Mesendoderm (in vitro differentiated cells): ENCODE results near the gene ANXA9.
A peak's percentile ranks its signal among the peaks of the same experiment; 100 is the strongest.

ENCODE experiments used
- DNase-seq: peaks from one replicate; pipeline ENCODE4 v3.0.0; 2013
- H2AK5ac ChIP-seq: 2 replicates; pipeline ENCODE4 v1.6.1; 2013; ENCODE audit warnings: low read length, inconsistent platforms
- H2BK120ac ChIP-seq: 2 replicates; pipeline ENCODE4 v1.6.1; 2013; ENCODE audit warnings: low read depth, mild to moderate bottlenecking, low read length, moderate library complexity, mixed read lengths
- H2BK15ac ChIP-seq: replicated peaks from 2 replicates; pipeline ENCODE4 v1.6.1; 2013; ENCODE audit warnings: low read depth, mild to moderate bottlenecking, moderate library complexity
- H2BK5ac ChIP-seq: 2 replicates; pipeline ENCODE4 v1.6.1; 2013; ENCODE audit warnings: low read length, inconsistent platforms
- H3K18ac ChIP-seq: 2 replicates; pipeline ENCODE4 v1.6.1; 2013; ENCODE audit warnings: mild to moderate bottlenecking, low read length, mixed read lengths
- H3K23ac ChIP-seq: one replicate; pipeline ENCODE4 v1.6.1; 2013; ENCODE audit warnings: low read length
- H3K27ac ChIP-seq: 2 replicates; pipeline ENCODE4 v1.5.1; 2013; ENCODE audit warnings: low read depth, mild to moderate bottlenecking, inconsistent platforms, low read length, moderate library complexity
- H3K27me3 ChIP-seq: 2 replicates; pipeline ENCODE4 v1.6.1; 2013; ENCODE audit warnings: low read length, control low read depth, mild to moderate bottlenecking, inconsistent platforms; ENCODE audit not compliant: insufficient read depth, poor library complexity
- H3K36me3 ChIP-seq: 2 replicates; pipeline ENCODE4 v1.6.1; 2013; ENCODE audit warnings: low read length, inconsistent platforms; ENCODE audit not compliant: control insufficient read depth, insufficient read depth
- H3K4ac ChIP-seq: one replicate; pipeline ENCODE4 v1.6.1; 2013; ENCODE audit warnings: low read depth, mild to moderate bottlenecking, low read length, moderate library complexity
- H3K4me1 ChIP-seq: 2 replicates; pipeline ENCODE4 v1.6.1; 2013; ENCODE audit warnings: low read depth, low read length, inconsistent platforms; ENCODE audit not compliant: control insufficient read depth
- H3K4me2 ChIP-seq: 2 replicates; pipeline ENCODE4 v1.6.1; 2013; ENCODE audit warnings: low read length
- H3K4me3 ChIP-seq: 2 replicates; pipeline ENCODE4 v1.5.1; 2013; ENCODE audit warnings: mild to moderate bottlenecking, low read length
- H3K56ac ChIP-seq: one replicate; pipeline ENCODE4 v1.6.1; 2013; ENCODE audit warnings: low read length
- H3K79me1 ChIP-seq: 2 replicates; pipeline ENCODE4 v1.6.1; 2013; ENCODE audit warnings: low read length, inconsistent platforms
- H3K79me2 ChIP-seq: 2 replicates; pipeline ENCODE4 v1.6.1; 2013; ENCODE audit warnings: mild to moderate bottlenecking, low read length; ENCODE audit not compliant: control insufficient read depth, insufficient read depth
- H3K9ac ChIP-seq: 2 replicates; pipeline ENCODE4 v1.6.1; 2013; ENCODE audit warnings: low read length, inconsistent platforms
- H4K5ac ChIP-seq: one replicate; pipeline ENCODE4 v1.6.1; 2013; ENCODE audit warnings: low read length
- H4K8ac ChIP-seq: one replicate; pipeline ENCODE4 v1.6.1; 2013; ENCODE audit warnings: low read depth, mild to moderate bottlenecking, control low read depth, low read length, moderate library complexity
- WGBS: extraction: QIAGEN DNeasy Blood & Tissue Kit; methylation state at CpG from one replicate; pipeline ENCODE4 v1.1.7; 2013; ENCODE audit warnings: low lambda C conversion rate, missing lambda C conversion rate; ENCODE audit not compliant: insufficient coverage; ENCODE audit errors: extremely low coverage; 5-methylcytosine and 5-hydroxymethylcytosine counted together

The ANXA9 gene

DNA sequence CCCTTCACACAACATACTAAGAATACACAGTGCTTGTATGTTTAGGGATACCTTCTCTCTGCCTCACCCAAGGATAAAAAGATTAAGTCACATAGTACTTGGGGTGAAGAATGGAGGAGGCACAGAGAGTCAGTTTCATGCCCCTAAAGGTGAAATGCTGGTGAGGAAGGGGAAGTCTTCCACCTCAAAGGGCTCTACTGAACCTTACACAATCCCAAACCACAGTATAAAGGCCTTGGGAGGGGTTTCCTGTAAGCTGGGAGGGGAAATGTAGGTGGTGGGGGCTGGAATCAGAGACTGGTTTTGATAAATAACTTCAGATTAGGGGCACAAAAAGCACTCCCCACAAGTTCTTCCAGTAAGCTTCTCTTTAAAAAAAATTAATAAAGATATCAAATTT lies 21.1 kb downstream of the ANXA9 start:
- no peak overlapping the region for H4K5ac ChIP-seq
- no peak overlapping the region for H3K56ac ChIP-seq
- H2BK5ac ChIP-seq, result no peak overlapping the region
- H3K79me1 ChIP-seq, result no peaks in the 10 kb centered on the region
- H3K4ac ChIP-seq, result no peak overlapping the region
- H3K27me3 ChIP-seq, result no peaks in the 10 kb centered on the region
- H3K27ac ChIP-seq, result no peak overlapping the region
- peaks cover 7% of the 10 kb centered on the region for H3K4me1 ChIP-seq
- H3K36me3 ChIP-seq, result no peaks in the 10 kb centered on the region
- H2BK120ac ChIP-seq, result no peak overlapping the region
- no peak for DNase-seq
- H3K4me3 ChIP-seq, result no peak overlapping the region
- no peak overlapping the region for H2AK5ac ChIP-seq
- no peak overlapping the region for H3K23ac ChIP-seq
- no peaks in the 10 kb centered on the region for H3K79me2 ChIP-seq
- no peak overlapping the region for H2BK15ac ChIP-seq
- H4K8ac ChIP-seq, result no peak overlapping the region
- H3K18ac ChIP-seq, result no peak overlapping the region
- H3K4me2 ChIP-seq, result no peak overlapping the region
- H3K9ac ChIP-seq, result no peak overlapping the region

DNA sequence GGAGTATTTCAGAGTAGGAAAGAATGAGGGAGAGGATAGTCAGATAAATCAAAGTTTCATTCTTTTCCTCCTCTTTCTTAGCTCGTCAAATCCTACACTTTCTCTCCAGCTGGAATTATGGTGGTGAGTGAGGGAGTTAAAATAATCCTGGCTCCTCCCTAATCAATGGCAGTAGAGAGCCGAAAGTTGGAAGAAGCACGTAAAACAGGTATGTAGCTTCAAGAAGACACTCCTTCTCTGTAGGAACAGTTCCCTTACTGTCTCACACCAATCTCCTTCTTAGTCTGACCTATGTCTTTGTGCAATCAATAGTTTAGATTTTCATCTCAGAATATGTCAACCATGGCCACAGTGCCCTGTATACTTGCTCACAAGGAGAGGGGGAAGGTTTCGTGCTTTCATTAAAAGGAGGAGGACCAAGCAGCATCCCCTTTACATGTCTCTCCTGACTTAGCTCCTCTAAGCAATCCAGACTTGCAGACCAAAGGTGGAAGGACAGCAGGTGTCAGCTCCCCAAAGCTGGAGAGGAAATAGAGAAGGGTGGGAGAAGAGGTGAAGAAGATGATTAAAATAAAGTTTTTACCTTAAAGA lies 23.7 kb downstream of the ANXA9 start:
- Histone ChIP-seq H3K4me1 (peaks cover 7% of the 10 kb centered on the region), H3K56ac (peak overlapping the region; percentile 87), H2BK5ac (no peak overlapping the region), H4K5ac (peak overlapping the region; percentile 39), H3K23ac (no peak overlapping the region), H3K27ac (no peak overlapping the region), H2BK120ac (no peak overlapping the region), H3K27me3 (no peaks in the 10 kb centered on the region), H3K9ac (peak overlapping the region; percentile 69), H3K4me3 (no peak overlapping the region), H2BK15ac (no peak overlapping the region), H4K8ac (no peak overlapping the region), H3K18ac (no peak overlapping the region), H3K79me1 (peaks cover 2% of the 10 kb centered on the region), H3K79me2 (no peaks in the 10 kb centered on the region), H3K36me3 (no peaks in the 10 kb centered on the region), H3K4me2 (peak overlapping the region; percentile 68), H2AK5ac (no peak overlapping the region), H3K4ac (no peak overlapping the region)
- WGBS, result no CpG with 5 or more reads among the region's 4 CpGs
- no peak for DNase-seq

DNA sequence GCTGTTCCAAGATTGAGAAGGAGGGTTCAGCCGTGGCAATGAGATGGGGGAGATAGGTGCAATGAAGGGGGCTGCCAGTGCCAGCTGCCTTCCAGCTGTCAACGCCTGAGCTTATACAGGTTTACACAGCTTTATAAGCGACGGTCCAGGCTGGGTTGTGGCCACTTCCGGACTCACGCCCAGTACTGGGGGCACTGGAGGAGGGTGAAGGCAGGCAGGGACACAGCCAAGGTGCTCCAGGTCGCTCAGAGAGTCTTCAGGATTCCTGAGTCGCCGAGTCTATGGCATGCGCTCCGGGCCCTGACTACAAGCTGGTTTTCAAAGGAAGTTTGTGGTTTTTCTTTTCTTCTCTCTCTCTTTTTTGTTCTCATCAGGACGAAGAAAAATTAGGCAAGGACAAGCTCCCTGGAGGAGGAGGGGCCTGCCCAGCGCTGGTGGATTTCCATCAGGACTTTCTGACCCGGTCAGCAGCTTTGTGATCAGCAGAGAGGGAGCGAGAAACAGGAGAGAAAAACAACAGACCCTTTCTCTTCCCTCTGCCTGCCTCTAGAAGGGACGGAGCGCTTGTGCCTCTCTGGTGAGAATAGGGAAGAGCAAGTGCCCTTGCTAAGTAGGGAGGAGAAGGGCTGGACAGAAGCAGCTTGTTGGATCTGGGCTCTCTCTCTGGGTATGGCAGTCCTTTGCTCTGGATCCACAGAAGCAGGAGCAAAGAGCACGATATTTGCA lies 24.4 kb downstream of the ANXA9 start, which contains the start of gene MINDY1:
TSS of gene MINDY1 (minus strand) at position 576 of the 726 bp plus-strand sequence. CDS start 4,285 bp downstream, outside the sequence.
- no CpG with 5 or more reads among the region's 18 CpGs for WGBS

DNA sequence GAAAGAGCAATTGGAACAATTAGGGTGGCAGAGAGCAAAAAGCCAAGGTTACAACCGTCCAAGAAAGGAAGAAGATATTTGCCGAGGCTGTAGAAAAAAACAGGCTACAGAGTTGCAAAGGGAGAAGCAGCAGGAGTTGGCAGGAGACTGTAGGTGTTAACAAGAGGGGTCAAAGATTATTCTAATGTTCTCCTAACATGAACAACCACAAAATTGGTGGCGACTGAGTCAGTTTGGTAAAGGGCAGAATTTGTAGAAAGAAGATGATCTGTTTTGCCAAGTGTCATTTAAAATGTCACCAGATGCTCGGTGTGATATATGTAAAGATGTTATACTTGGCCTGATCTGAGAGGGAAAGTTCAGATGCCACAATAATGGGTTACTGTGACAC lies 25.8 kb downstream of the ANXA9 start:
- Histone ChIP-seq H2BK120ac (no peak overlapping the region), H3K56ac (peak overlapping the region; percentile 65), H3K79me1 (peaks cover 2% of the 10 kb centered on the region), H3K4me2 (peak overlapping the region; percentile 14), H3K9ac (peak overlapping the region; percentile 14), H4K8ac (no peak overlapping the region), H3K27ac (no peak overlapping the region), H3K36me3 (no peaks in the 10 kb centered on the region), H3K18ac (no peak overlapping the region), H3K4ac (no peak overlapping the region), H2BK5ac (no peak overlapping the region), H3K23ac (no peak overlapping the region), H2BK15ac (no peak overlapping the region), H3K4me1 (peaks cover 7% of the 10 kb centered on the region), H3K4me3 (no peak overlapping the region), H4K5ac (no peak overlapping the region), H3K79me2 (no peaks in the 10 kb centered on the region), H3K27me3 (no peaks in the 10 kb centered on the region), H2AK5ac (no peak overlapping the region)
- DNase-seq, result no peak
- no CpG with 5 or more reads among the region's 4 CpGs for WGBS

More for the DNA sequence above, 24.4 kb downstream of the ANXA9 start, which contains the start of gene MINDY1:
- Histone ChIP-seq H3K27ac (peak within 1 kb of the TSS; percentile 40), H2BK5ac (no peak within 1 kb of the TSS), H3K4ac (no peak within 1 kb of the TSS), H3K79me1 (peaks cover 2% of the 10 kb centered on the region), H3K79me2 (no peaks in the 10 kb centered on the region), H3K36me3 (no peaks in the 10 kb centered on the region), H3K4me2 (peak within 1 kb of the TSS; percentile 68), H2BK120ac (no peak within 1 kb of the TSS), H3K23ac (peak within 1 kb of the TSS; percentile 92), H4K8ac (no peak within 1 kb of the TSS), H4K5ac (peak within 1 kb of the TSS; percentile 39), H2BK15ac (no peak within 1 kb of the TSS), H2AK5ac (no peak within 1 kb of the TSS), H3K4me1 (peaks cover 7% of the 10 kb centered on the region), H3K9ac (peak within 1 kb of the TSS; percentile 69), H3K27me3 (no peaks in the 10 kb centered on the region), H3K18ac (no peak within 1 kb of the TSS), H3K4me3 (peak within 1 kb of the TSS; percentile 8), H3K56ac (peak within 1 kb of the TSS; percentile 87)
- peak; percentile 98 for DNase-seq

DNA sequence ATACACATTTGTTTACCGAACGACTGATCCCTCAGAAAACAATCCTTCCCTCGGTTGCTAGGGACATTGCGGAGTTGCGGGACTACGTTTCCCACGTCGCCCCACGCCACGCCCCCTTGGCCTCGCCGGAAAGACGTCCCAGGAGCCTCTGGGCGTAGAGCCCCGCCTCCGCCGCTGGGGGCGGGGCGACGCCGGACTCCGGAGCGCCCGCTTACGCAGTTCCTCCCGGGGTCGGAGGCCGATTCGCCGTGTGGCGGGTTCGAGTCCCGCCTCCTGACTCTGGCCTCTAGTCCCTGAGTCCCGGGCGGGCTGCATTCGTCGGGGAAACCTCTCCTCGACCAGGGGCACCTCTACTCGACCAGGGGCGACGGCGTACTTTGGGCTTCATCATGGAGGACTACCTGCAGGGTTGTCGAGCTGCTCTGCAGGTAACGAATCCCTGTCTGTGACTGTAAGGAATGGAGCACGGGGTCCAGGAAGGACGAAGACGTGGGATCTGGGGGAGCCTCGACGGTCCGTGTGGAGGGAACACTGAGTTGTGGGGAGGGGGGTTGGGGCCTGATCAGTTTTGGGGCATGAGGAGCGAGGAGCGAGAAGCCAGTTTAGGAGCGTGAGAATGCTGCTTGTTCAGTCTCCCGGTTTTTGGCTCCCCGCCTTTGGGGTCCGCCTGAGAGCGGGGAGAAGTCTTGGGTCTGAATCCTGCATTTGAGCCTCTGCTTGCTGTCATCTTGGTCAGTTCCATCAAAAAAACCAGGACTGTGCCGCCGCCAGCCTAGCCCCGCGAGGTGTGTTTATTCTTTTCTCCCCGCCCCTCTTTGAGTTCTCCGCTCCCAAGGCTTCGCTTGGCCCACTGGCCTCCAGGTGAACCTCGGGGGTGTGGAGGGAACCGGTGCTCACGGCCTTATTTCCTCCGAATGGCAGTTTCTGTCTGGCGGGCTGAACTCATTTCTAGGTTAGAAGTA lies 26.4 kb downstream of the ANXA9 start, which contains the start of gene PRUNE1:
TSS of gene PRUNE1 (plus strand) at position 206 of the 962 bp plus-strand sequence. CDS start at position 390, 184 bp downstream.
- H3K4me2 ChIP-seq, result peak within 1 kb of the TSS; percentile 61
- H3K18ac ChIP-seq, result no peak within 1 kb of the TSS
- WGBS, result no CpG with 5 or more reads among the region's 69 CpGs
- no peaks in the 10 kb centered on the region for H3K79me2 ChIP-seq
- H3K27ac ChIP-seq, result no peak within 1 kb of the TSS
- no peak within 1 kb of the TSS for H2BK120ac ChIP-seq
- peak within 1 kb of the TSS; percentile 43 for H2BK5ac ChIP-seq
- H3K4me1 ChIP-seq, result peaks cover 7% of the 10 kb centered on the region
- H2BK15ac ChIP-seq, result no peak within 1 kb of the TSS
- peak within 1 kb of the TSS; percentile 93 for H3K4me3 ChIP-seq
- DNase-seq, result peak; percentile 99
- no peak within 1 kb of the TSS for H3K23ac ChIP-seq
- no peaks in the 10 kb centered on the region for H3K36me3 ChIP-seq
- H3K9ac ChIP-seq, result peak within 1 kb of the TSS; percentile 87
- no peak within 1 kb of the TSS for H3K4ac ChIP-seq
- H4K8ac ChIP-seq, result no peak within 1 kb of the TSS
- no peak within 1 kb of the TSS for H2AK5ac ChIP-seq
- H3K56ac ChIP-seq, result peak within 1 kb of the TSS; percentile 97
- peaks cover 2% of the 10 kb centered on the region for H3K79me1 ChIP-seq
- no peak within 1 kb of the TSS for H4K5ac ChIP-seq
- H3K27me3 ChIP-seq, result no peaks in the 10 kb centered on the region
